NCI-H446 (cell line): ENCODE measurements around the gene CIB4.

Experiments used
- DNase-seq, 2 experiments: peaks; one replicate each; lab custom pipeline; 2025; lab: John Stamatoyannopoulos, UW

The CIB4 gene

GRCh38 chr2:26581991-26582842, 58.9 kb downstream of the CIB4 start:
- DNase-seq = no peak

- DNase-seq = no peak
These were observed 59.7 kb downstream of the CIB4 start for GRCh38 chr2:26581266-26581990.

- DNase-seq = no peak
These were observed 60.4 kb downstream of the CIB4 start for GRCh38 chr2:26580751-26581150.

- no peak for DNase-seq
These were observed 61.0 kb downstream of the CIB4 start for GRCh38 chr2:26580151-26580550.

GRCh38 chr2:26579723-26580040, 61.5 kb downstream of the CIB4 start:
- DNase-seq = no peak

- no peak for DNase-seq
These were observed 62.0 kb downstream of the CIB4 start for GRCh38 chr2:26579025-26579722.

GRCh38 chr2:26578581-26578980, 62.6 kb downstream of the CIB4 start:
- DNase-seq = no peak

- DNase-seq = no peak
These were observed 63.1 kb downstream of the CIB4 start for GRCh38 chr2:26578113-26578458.

GRCh38 chr2:26577442-26578112, 63.6 kb downstream of the CIB4 start:
- DNase-seq = peak; percentile 62 to 81

GRCh38 chr2:26576565-26577441, 64.4 kb downstream of the CIB4 start:
- DNase-seq = no peak

GRCh38 chr2:26575836-26576564, 65.2 kb downstream of the CIB4 start:
- DNase-seq = no peak

GRCh38 chr2:26574900-26575560, 66.1 kb downstream of the CIB4 start:
- DNase-seq = no peak

- DNase-seq = no peak
These were observed 66.9 kb downstream of the CIB4 start for GRCh38 chr2:26574066-26574899.

GRCh38 chr2:26573241-26573925, 67.8 kb downstream of the CIB4 start:
- DNase-seq = no peak

- no peak for DNase-seq
These were observed 68.6 kb downstream of the CIB4 start for GRCh38 chr2:26572591-26572990.

GRCh38 chr2:26571316-26571715, 69.8 kb downstream of the CIB4 start:
- peak in 1 of 2 experiments; percentile 44 for DNase-seq

- no peak for DNase-seq
These were observed 71.1 kb downstream of the CIB4 start for GRCh38 chr2:26570083-26570430.

- DNase-seq = no peak
These were observed 71.7 kb downstream of the CIB4 start for GRCh38 chr2:26569216-26570082.
